Stimulated activated CD4-positive, alpha-beta T cell treated with anti-CD3 and anti-CD28 coated beads, Interleukin-1b, Interleukin-23, amount 100 ng/mL, for 4 hours (primary cell): ENCODE results near the gene S100A1.
A peak's percentile ranks its signal among the peaks of the same experiment; 100 is the strongest.
"Not testable (repeated sequence)": the region's sequence is repeated elsewhere in the genome, so short reads cannot be mapped to it uniquely, and the experiment has no call there.

ENCODE experiments used
- DNase-seq, 2 donors: peaks; one replicate each; pipeline ENCODE4 v3.0.0-alpha.2; 2020; ENCODE audit warnings: low read depth in 2 of 2

The S100A1 gene

GRCh38 chr1:153658400-153659174 is 30.4 kb downstream of the S100A1 start, which contains the start of gene SNAPIN:
Gene SNAPIN (plus strand): TSS chr1:153658703. CDS start chr1:153658744, 41 bp downstream.
- DNase-seq, result peak; percentile 85

- DNase-seq, result no peak
These were observed 30.9 kb downstream of the S100A1 start for GRCh38 chr1:153659175-153659534.

- no peak for DNase-seq
These were observed 31.4 kb downstream of the S100A1 start for GRCh38 chr1:153659656-153660055.

- DNase-seq, result no peak
These were observed 33.0 kb downstream of the S100A1 start for GRCh38 chr1:153661111-153661708.

- no peak for DNase-seq
These were observed 34.0 kb downstream of the S100A1 start for GRCh38 chr1:153662269-153662668.

GRCh38 chr1:153663211-153663610 is 35.0 kb downstream of the S100A1 start:
- no peak for DNase-seq

- DNase-seq, result no peak
These were observed 39.2 kb downstream of the S100A1 start for GRCh38 chr1:153667439-153667838.

GRCh38 chr1:153668672-153669071 is 40.4 kb downstream of the S100A1 start:
- not testable (repeated sequence) for DNase-seq

- no peak for DNase-seq
These were observed 41.4 kb downstream of the S100A1 start for GRCh38 chr1:153669606-153670005.

- no peak for DNase-seq
These were observed 42.1 kb downstream of the S100A1 start for GRCh38 chr1:153670257-153670858.

- peak; percentile 92 to 94 for DNase-seq
These were observed 42.8 kb downstream of the S100A1 start, which contains the start of gene ILF2 for GRCh38 chr1:153670859-153671627. Gene ILF2 (minus strand): TSS chr1:153670993. CDS start chr1:153670922, 71 bp downstream.

GRCh38 chr1:153671628-153672353 is 43.6 kb downstream of the S100A1 start:
- not testable (repeated sequence) for DNase-seq

GRCh38 chr1:153673511-153673910 is 45.3 kb downstream of the S100A1 start:
- no peak for DNase-seq

- no peak for DNase-seq
These were observed 49.7 kb downstream of the S100A1 start for GRCh38 chr1:153677718-153678518.

- DNase-seq, result no peak
These were observed 50.5 kb downstream of the S100A1 start, which contains the start of gene NPR1 for GRCh38 chr1:153678519-153679336. Gene NPR1 (plus strand): TSS chr1:153678688. CDS start chr1:153679109, 421 bp downstream.

GRCh38 chr1:153679337-153680119 is 51.3 kb downstream of the S100A1 start:
- DNase-seq, result no peak

GRCh38 chr1:153680120-153680403 is 51.8 kb downstream of the S100A1 start:
- no peak for DNase-seq
